Spleen (tissue), 11 donors: ENCODE results near the gene FILIP1L. TPM values are rescaled to one million over a fixed set of nuclear protein-coding genes. Genes with fewer than 3 reads are reported as not detected.

Experiments
- DNase-seq: peaks from one replicate; pipeline ENCODE4 v3.0.0-alpha.2; 2020
- H3K27ac ChIP-seq, 8 donors: fragments of 200-600 bp; sonication (generic) in 7 of 8; 1 replicate in 4 of 8; 2 replicates in 4 of 8; pipeline versions ENCODE4 v1.5.0 to v1.8.0; 2016 to 2021; ENCODE audit warnings: inconsistent platforms in 4 of 8, mild to moderate bottlenecking in 4 of 8, moderate library complexity in 1 of 8
- H3K27me3 ChIP-seq, 7 donors: fragments of 200-600 bp; sonication (generic) in 6 of 7; replicated peaks in 1 of 7; 1 replicate in 4 of 7; 2 replicates in 3 of 7; pipeline versions ENCODE4 v1.5.0 to v1.8.0; 2016 to 2021; ENCODE audit warnings: inconsistent platforms in 3 of 7, mild to moderate bottlenecking in 1 of 7
- H3K36me3 ChIP-seq, 6 donors: fragments of 200-600 bp; sonication (generic) in 5 of 6; 1 replicate in 4 of 6; 2 replicates in 2 of 6; pipeline versions ENCODE4 v1.5.0 to v1.8.0; 2016 to 2021; ENCODE audit warnings: inconsistent platforms in 2 of 6
- H3K4me1 ChIP-seq, 6 donors: fragments of 200-600 bp; sonication (generic) in 5 of 6; 1 replicate in 3 of 6; 2 replicates in 3 of 6; pipeline versions ENCODE4 v1.5.0 to v1.8.0; 2016 to 2021; ENCODE audit warnings: inconsistent platforms in 3 of 6
- H3K4me3 ChIP-seq, 8 donors: fragments of 200-600 bp; sonication (generic) in 7 of 8; 1 replicate in 4 of 8; 2 replicates in 4 of 8; pipeline versions ENCODE4 v1.5.0 to v1.8.0; 2016 to 2021; ENCODE audit warnings: inconsistent platforms in 4 of 8, mild to moderate bottlenecking in 4 of 8, moderate library complexity in 2 of 8
- H3K9me3 ChIP-seq, 8 donors: fragments of 200-600 bp; sonication (generic) in 7 of 8; 1 replicate in 4 of 8; 2 replicates in 4 of 8; pipeline versions ENCODE4 v1.5.0 to v1.8.0; 2016 to 2021; ENCODE audit warnings: inconsistent platforms in 4 of 8
- POLR2A ChIP-seq, 3 donors: fragments of 450-650 bp; IDR thresholded peaks; one replicate each; pipeline ENCODE4 v1.5.1; 2017; ENCODE audit warnings: antibody characterized with exemption in 3 of 3, mild to moderate bottlenecking in 1 of 3
- POLR2AphosphoS5 ChIP-seq, 3 donors: sonication (generic); formaldehyde crosslinking; IDR thresholded peaks; one replicate each; pipeline ENCODE4 v1.5.1; 2017; ENCODE audit warnings: antibody characterized with exemption in 3 of 3
- WGBS, 5 donors: extraction: QIAGEN DNeasy Blood & Tissue Kit in 3 of 5; methylation state at CpG; one replicate each; pipeline versions ENCODE4 v1.1.5 to v1.1.7; 2013 to 2018; 5-methylcytosine and 5-hydroxymethylcytosine counted together
- intact Hi-C: fragments of 100-400 bp; cut with DNase I; formaldehyde crosslinking; loops from one replicate; pipeline ENCODE4 v1.15.0; 2023; ENCODE audit warnings: low total_unique reads
- polyA plus RNA-seq, 3 donors: library from polyadenylated mRNA; stranded (reverse); fragments of 200-250 nt; gene quantifications; one replicate each; pipeline ENCODE4 v1.2.1, GENCODE V29; 2013
- total RNA-seq, 7 donors: library from RNA; depleted of rRNA in 3 of 7; stranded (reverse); fragments of >200 nt in 3 of 7; fragmentation: NEBNext Ultra II Directional in 4 of 7; extraction: Animal tissue kit (Norgen Biotek cat#: 25700) in 4 of 7; gene quantifications; one replicate each; pipeline versions ENCODE4 v1.1.0 to v1.2.1, GENCODE V29; 2016 to 2021
- TF ChIP-seq, protein P1 (sequence below), 11 experiments: fragments of 200-600 bp in 7 of 11; fragments of 450-650 bp in 4 of 11; sonication (generic) in 4 of 11; IDR thresholded peaks in 8 of 11; conservative IDR thresholded peaks in 3 of 11; 1 replicate in 7 of 11; 2 replicates in 4 of 11; pipeline versions ENCODE4 v1.4.0 to v1.8.0; 2016 to 2021; ENCODE audit warnings: antibody characterized with exemption in 11 of 11, inconsistent platforms in 4 of 11, mild to moderate bottlenecking in 1 of 11
- donor health status: healthy with polysubstance abuse.
- donor health status: DM: no; HTN: no; CAD: no; lungs with moderate emphysema.
- donor health status: DM: no; HTN: no; CAD: no.
- donor health status: Bipolar disorder and iron deficiency.
- donor health status: healthy.
- donor health status: DM: no; HTN: no; CAD: no.
- donor health status: DM: yes; HTN: yes; CAD: no.

Gene FILIP1L
- total and polyA plus RNA-seq, 10 donors = 11.1 to 47.7 (median 30.9) TPM

DNA sequence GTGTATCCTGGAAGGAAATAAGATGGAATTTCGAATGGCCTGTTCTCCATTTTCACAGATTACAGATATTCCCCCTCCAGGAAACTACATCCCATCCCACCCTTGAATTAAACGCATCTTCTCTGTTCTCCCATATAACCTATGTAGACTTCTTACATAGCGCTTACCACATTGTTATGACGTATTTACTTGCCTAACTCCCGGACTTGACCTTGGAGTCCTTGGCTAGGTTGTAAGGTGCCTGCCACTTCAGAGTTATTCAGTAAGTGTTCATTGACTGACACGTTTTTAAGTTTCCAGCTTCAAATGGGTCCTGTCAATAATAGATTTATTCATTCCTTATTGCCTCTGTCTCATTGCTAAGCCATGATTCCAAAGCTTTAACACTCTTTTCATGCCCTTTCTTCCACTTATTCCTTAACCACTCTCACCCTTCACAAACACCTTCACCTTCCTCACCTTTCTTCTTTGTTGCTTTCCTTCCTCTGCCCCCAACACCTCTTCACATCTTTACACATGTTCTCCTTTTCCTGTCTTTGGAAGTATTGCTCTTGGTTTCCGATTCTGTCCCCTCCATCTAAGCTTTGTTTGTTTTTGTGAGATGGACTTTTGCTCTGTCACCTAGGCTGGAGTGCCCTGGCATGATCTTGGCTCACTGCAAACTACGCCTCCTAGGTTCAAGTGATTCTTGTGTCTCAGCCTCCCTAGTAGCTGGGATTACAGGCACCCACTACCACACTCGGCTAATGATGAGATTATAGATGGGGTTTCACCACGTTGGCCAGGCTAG is 158.3 kb downstream of the FILIP1L start:
- no peak for DNase-seq
- Histone ChIP-seq H3K27me3 (no peaks in the 10 kb centered on the region), H3K27ac (no peak overlapping the region), H3K36me3 (no peaks in the 10 kb centered on the region), H3K9me3 (no peaks in the 10 kb centered on the region), H3K4me3 (no peak overlapping the region), H3K4me1 (no peaks in the 10 kb centered on the region)
- WGBS, 5 donors = 92 to 96% (median 93%) methylated on average over 10 of the region's 10 CpGs
- intact Hi-C loops = no loop called here
- TF ChIP-seq POLR2A (IDR thresholded peaks at IDR 0.05) (no peak), POLR2AphosphoS5 (IDR thresholded peaks at IDR 0.05) (no peak)
- TF ChIP-seq, protein P1, sequence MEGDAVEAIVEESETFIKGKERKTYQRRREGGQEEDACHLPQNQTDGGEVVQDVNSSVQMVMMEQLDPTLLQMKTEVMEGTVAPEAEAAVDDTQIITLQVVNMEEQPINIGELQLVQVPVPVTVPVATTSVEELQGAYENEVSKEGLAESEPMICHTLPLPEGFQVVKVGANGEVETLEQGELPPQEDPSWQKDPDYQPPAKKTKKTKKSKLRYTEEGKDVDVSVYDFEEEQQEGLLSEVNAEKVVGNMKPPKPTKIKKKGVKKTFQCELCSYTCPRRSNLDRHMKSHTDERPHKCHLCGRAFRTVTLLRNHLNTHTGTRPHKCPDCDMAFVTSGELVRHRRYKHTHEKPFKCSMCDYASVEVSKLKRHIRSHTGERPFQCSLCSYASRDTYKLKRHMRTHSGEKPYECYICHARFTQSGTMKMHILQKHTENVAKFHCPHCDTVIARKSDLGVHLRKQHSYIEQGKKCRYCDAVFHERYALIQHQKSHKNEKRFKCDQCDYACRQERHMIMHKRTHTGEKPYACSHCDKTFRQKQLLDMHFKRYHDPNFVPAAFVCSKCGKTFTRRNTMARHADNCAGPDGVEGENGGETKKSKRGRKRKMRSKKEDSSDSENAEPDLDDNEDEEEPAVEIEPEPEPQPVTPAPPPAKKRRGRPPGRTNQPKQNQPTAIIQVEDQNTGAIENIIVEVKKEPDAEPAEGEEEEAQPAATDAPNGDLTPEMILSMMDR (IDR thresholded peaks at IDR 0.05 in 8 of 11, conservative IDR thresholded peaks at IDR 0.05 in 3 of 11) = no peak

DNA sequence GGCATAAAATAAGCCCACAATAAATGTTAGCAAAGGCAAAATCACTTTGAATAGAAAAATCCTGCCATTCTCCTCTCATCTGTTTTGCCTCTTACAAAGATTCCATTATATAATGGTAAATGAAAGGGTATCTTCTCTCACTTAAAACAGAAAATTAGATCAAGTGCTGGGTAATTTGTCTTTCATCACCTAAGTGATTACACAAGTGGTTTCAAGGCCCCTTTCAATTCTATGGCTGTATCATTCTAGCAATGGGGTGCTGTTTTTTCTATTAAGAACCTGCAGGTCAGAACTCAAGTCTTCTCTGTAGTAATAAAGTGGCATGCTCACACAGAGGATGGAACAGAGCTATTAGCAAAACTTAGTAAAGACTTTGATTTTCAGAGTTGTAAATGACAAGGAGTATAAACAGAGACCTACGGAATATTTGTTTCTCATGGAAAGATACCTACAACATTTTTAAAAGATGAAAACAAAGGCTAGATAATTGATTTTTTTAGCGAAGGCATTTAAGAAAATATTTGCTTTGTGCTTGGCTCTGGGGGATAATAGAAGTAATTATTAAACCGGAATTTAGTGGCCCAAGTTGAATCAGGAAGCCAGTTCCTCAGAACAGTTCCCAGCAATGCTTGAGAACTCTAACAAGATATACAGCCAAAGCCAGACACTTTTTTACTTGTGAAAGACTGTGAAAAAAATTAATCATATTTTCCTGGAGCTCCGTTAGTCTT is 159.2 kb downstream of the FILIP1L start:
- H3K27ac ChIP-seq = no peak overlapping the region
- 85 to 94% (median 92%) methylated on average over 4 of the region's 4 CpGs for WGBS, 5 donors
- intact Hi-C loops = no loop called here
- H3K4me3 ChIP-seq = no peak overlapping the region
- TF ChIP-seq POLR2AphosphoS5 (IDR thresholded peaks at IDR 0.05) (no peak), POLR2A (IDR thresholded peaks at IDR 0.05) (no peak)
- TF ChIP-seq, protein P1 (IDR thresholded peaks at IDR 0.05 in 8 of 11, conservative IDR thresholded peaks at IDR 0.05 in 3 of 11) = no peak
- H3K4me1 ChIP-seq = no peaks in the 10 kb centered on the region
- H3K9me3 ChIP-seq = no peaks in the 10 kb centered on the region
- H3K27me3 ChIP-seq = no peaks in the 10 kb centered on the region
- no peaks in the 10 kb centered on the region for H3K36me3 ChIP-seq
- no peak for DNase-seq

- Histone ChIP-seq H3K4me1 (no peaks in the 10 kb centered on the region), H3K9me3 (no peaks in the 10 kb centered on the region), H3K36me3 (no peaks in the 10 kb centered on the region), H3K4me3 (no peak overlapping the region), H3K27me3 (no peaks in the 10 kb centered on the region), H3K27ac (no peak overlapping the region)
- TF ChIP-seq, protein P1 (IDR thresholded peaks at IDR 0.05 in 8 of 11, conservative IDR thresholded peaks at IDR 0.05 in 3 of 11) = no peak
- no peak for TF ChIP-seq POLR2A (IDR thresholded peaks at IDR 0.05)
- no peak for TF ChIP-seq POLR2AphosphoS5 (IDR thresholded peaks at IDR 0.05)
- DNase-seq = no peak
- intact Hi-C loops = no loop called here
Measured at GRCh38 chr3:99953596-99953995, 160.7 kb downstream of the FILIP1L start.

GRCh38 chr3:99952306-99952705 is 162.0 kb downstream of the FILIP1L start:
- H3K4me1 ChIP-seq = no peaks in the 10 kb centered on the region
- TF ChIP-seq, protein P1 (IDR thresholded peaks at IDR 0.05 in 8 of 11, conservative IDR thresholded peaks at IDR 0.05 in 3 of 11) = no peak
- TF ChIP-seq POLR2A (IDR thresholded peaks at IDR 0.05) (no peak), POLR2AphosphoS5 (IDR thresholded peaks at IDR 0.05) (no peak)
- H3K9me3 ChIP-seq = no peaks in the 10 kb centered on the region
- no peaks in the 10 kb centered on the region for H3K36me3 ChIP-seq
- 78 to 92% (median 89%) methylated on average over 1 of the region's 1 CpG for WGBS, 5 donors
- no peak overlapping the region for H3K27ac ChIP-seq
- no peak overlapping the region for H3K4me3 ChIP-seq
- intact Hi-C loops = no loop called here
- DNase-seq = no peak
- no peaks in the 10 kb centered on the region for H3K27me3 ChIP-seq
